ENCODE measurements around the gene ALOX12. TPM values are rescaled to one million over a fixed set of nuclear protein-coding genes. Genes with fewer than 3 reads are reported as not detected.

The ALOX12 gene
- polyA plus RNA-seq, 3 donors = 0.29 to 1.2 TPM; not detected in 1

DNA sequence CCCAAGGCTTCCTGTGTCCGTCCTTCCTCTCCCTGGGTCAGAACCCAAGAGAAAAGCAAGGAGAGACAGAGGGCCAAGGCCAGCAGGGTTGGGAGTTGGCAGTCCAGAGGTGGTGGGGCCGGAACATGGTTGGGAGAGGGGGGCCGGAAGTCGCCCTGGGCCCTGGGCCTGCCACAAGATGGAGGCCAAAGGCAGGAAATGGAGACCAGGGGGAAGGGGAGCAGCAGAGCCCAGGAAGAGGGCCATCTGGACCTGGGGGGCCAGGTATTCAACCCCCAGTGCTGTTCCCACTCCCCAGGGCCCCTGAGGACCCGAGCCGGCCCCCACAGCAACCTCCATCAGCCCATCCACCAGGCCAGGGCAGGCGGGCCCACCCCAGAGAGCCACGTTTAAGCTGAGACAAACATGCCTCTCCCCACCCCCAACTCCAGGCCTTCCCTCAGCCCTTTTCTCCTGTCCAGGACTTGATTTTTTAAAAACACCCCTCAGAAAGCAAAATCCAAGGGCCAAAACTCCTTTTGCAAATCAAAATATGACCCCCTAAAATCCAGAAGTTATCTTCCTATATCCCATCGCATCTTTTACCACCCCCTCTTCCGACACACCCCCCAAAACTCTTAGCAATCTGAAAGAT, 22.6 kb downstream of the ALOX12 start:
- peaks cover 44 to 58% of the 10 kb centered on the region in 2 donors for H3K4me1 ChIP-seq (ENCODE audit: control insufficient read depth in 1 of 2, insufficient read depth in 2 of 2, low read length in 2 of 2)
- intact Hi-C loops (cut with micrococcal nuclease) = no loop called here
- peaks cover 14% of the 10 kb centered on the region for H3K79me2 ChIP-seq (ENCODE audit: insufficient read depth, low read length)
- no peak overlapping the region for H3K4me3 Mint-ChIP-seq
- H3K27me3 Mint-ChIP-seq (ENCODE audit: low read depth in 3 of 3) = peaks cover 28 to 33% (median 29%) of the 10 kb centered on the region in 3 donors
- no peak for TF ChIP-seq CTCF (IDR thresholded peaks at IDR 0.05)
- peaks cover 61% of the 10 kb centered on the region for H3K4me1 Mint-ChIP-seq
- no peak overlapping the region for H2AFZ ChIP-seq (ENCODE audit: insufficient read depth, low read depth, low read length, poor library complexity, severe bottlenecking)
- H3K27ac Mint-ChIP-seq = peak overlapping the region in 2 of 7 donors; percentile 27 to 31
- no peak for DNase-seq
- H3K9ac ChIP-seq (ENCODE audit: insufficient read depth, low read length, poor library complexity, severe bottlenecking) = no peak overlapping the region
- H3K9me3 ChIP-seq (replicated peaks in 1 of 2; ENCODE audit: control insufficient read depth in 1 of 2, insufficient read depth in 1 of 2, low read length in 2 of 2) = peaks cover 0 to 3% of the 10 kb centered on the region in 2 donors
- H3K9me3 Mint-ChIP-seq = peaks cover 0 to 3% (median 0%) of the 10 kb centered on the region in 7 donors
- H3K4me3 ChIP-seq (replicated peaks in 1 of 3; ENCODE audit: low read depth in 2 of 3, low read length in 3 of 3) = no peak overlapping the region
- H4K20me1 ChIP-seq (ENCODE audit: insufficient read depth, low read length) = no peaks in the 10 kb centered on the region
- no peak overlapping the region for H3K27ac ChIP-seq (ENCODE audit: low read depth in 1 of 2, low read length in 2 of 2)
- H3K36me3 ChIP-seq (replicated peaks in 1 of 2; ENCODE audit: control insufficient read depth in 1 of 2, insufficient read depth in 2 of 2, low read length in 2 of 2) = peaks cover 12 to 15% of the 10 kb centered on the region in 2 donors
- peaks cover 26 to 28% of the 10 kb centered on the region in 2 donors for H3K36me3 Mint-ChIP-seq
- whole genome bisulfite sequencing (ENCODE audit: insufficient coverage) = 79% methylated on average over 8 of the region's 10 CpGs
- no peak overlapping the region for H3K4me2 ChIP-seq (replicated peaks; ENCODE audit: extremely low read depth, low read length, poor library complexity, severe bottlenecking)
- peaks cover 0 to 25% of the 10 kb centered on the region in 2 donors for H3K27me3 ChIP-seq (ENCODE audit: control insufficient read depth in 2 of 2, insufficient read depth in 2 of 2, low read length in 2 of 2)

DNA sequence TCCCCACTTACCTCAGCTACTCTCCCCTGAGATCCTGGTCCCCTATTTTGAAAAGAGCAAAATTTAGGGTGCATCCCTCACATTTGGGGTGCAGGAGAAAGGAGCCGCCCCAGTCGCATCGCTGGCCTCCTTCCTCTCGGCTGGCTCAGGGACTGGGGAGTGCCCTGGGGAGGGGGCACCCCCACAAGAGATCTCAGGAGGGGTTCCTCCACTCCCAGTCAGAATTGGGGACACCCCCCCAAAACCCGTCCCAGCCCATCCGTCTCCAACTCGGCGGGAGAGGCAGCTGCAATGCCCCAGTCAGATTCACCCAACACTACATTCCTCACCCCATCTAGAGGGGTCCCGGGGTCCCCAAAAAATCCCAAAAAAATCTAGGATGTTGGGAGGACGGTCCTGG, 23.5 kb downstream of the ALOX12 start:
- no peak for TF ChIP-seq CTCF (IDR thresholded peaks at IDR 0.05)
- Histone ChIP-seq H4K20me1 (ENCODE audit: insufficient read depth, low read length) (no peaks in the 10 kb centered on the region), H3K79me2 (ENCODE audit: insufficient read depth, low read length) (peaks cover 5% of the 10 kb centered on the region), H3K9ac (ENCODE audit: insufficient read depth, low read length, poor library complexity, severe bottlenecking) (no peak overlapping the region), H3K4me2 (replicated peaks; ENCODE audit: extremely low read depth, low read length, poor library complexity, severe bottlenecking) (no peak overlapping the region), H2AFZ (ENCODE audit: insufficient read depth, low read depth, low read length, poor library complexity, severe bottlenecking) (no peak overlapping the region), H3K4me1 (ENCODE audit: control insufficient read depth in 1 of 2, insufficient read depth in 2 of 2, low read length in 2 of 2) (peaks cover 36 to 59% of the 10 kb centered on the region in 2 donors), H3K27ac (ENCODE audit: low read depth in 1 of 2, low read length in 2 of 2) (no peak overlapping the region), H3K27me3 (ENCODE audit: control insufficient read depth in 2 of 2, insufficient read depth in 2 of 2, low read length in 2 of 2) (peaks cover 0 to 25% of the 10 kb centered on the region in 2 donors), H3K9me3 (replicated peaks in 1 of 2; ENCODE audit: control insufficient read depth in 1 of 2, insufficient read depth in 1 of 2, low read length in 2 of 2) (peaks cover 0 to 3% of the 10 kb centered on the region in 2 donors), H3K4me3 (replicated peaks in 1 of 3; ENCODE audit: low read depth in 2 of 3, low read length in 3 of 3) (no peak overlapping the region), H3K36me3 (replicated peaks in 1 of 2; ENCODE audit: control insufficient read depth in 1 of 2, insufficient read depth in 2 of 2, low read length in 2 of 2) (peaks cover 12 to 15% of the 10 kb centered on the region in 2 donors)
- Mint-ChIP-seq H3K27ac (no peak overlapping the region), H3K4me3 (peak overlapping the region in 1 of 2 donors; percentile 75), H3K4me1 (peaks cover 59% of the 10 kb centered on the region), H3K27me3 (ENCODE audit: low read depth in 3 of 3) (peaks cover 30 to 35% (median 34%) of the 10 kb centered on the region in 3 donors), H3K36me3 (peaks cover 17 to 18% of the 10 kb centered on the region in 2 donors), H3K9me3 (peaks cover 0 to 4% (median 0%) of the 10 kb centered on the region in 7 donors)
- no peak for DNase-seq
- WGBS (ENCODE audit: insufficient coverage) = 74% methylated on average over 4 of the region's 10 CpGs
- intact Hi-C loops (cut with micrococcal nuclease) = no loop called here
